Bronchial epithelial cell (primary cell): ENCODE data around the gene PITPNM3. TPM values are rescaled to one million over a fixed set of nuclear protein-coding genes. Genes with fewer than 3 reads are reported as not detected.

Experiments used
- DNase-seq: peaks from one replicate; pipeline ENCODE4 v3.0.0-alpha.2; 2010; ENCODE audit warnings: low read depth
- FAIRE-seq: peaks from 2 replicates; lab custom pipeline; 2011; peaks lifted over from hg19 to GRCh38; lab: Jason Lieb, UNC
- H3K27me3 ChIP-seq: 2 replicates; pipeline ENCODE4 v1.5.1; 2011; ENCODE audit warnings: low read length; ENCODE audit not compliant: control insufficient read depth, insufficient read depth
- H3K36me3 ChIP-seq: 2 replicates; pipeline ENCODE4 v1.5.1; 2011; ENCODE audit warnings: low read length; ENCODE audit not compliant: control insufficient read depth, insufficient read depth
- H3K4me3 ChIP-seq: 2 replicates; pipeline ENCODE4 v1.5.1; 2011; ENCODE audit warnings: mild to moderate bottlenecking, low read depth, low read length, control low read depth
- CTCF ChIP-seq: IDR thresholded peaks from 2 replicates; pipeline ENCODE4 v1.5.1; 2011; ENCODE audit warnings: mild to moderate bottlenecking, moderate library complexity, low read length, control low read depth, inconsistent platforms; ENCODE audit not compliant: insufficient read depth, severe bottlenecking
- total RNA-seq: library from RNA; depleted of rRNA; stranded (reverse); fragments of >200 nt; gene quantifications from 2 replicates; pipeline ENCODE4 v1.2.1, GENCODE V29; 2014

Gene PITPNM3
- total RNA-seq: 25.0 and 42.9 TPM in 2 replicates

DNA sequence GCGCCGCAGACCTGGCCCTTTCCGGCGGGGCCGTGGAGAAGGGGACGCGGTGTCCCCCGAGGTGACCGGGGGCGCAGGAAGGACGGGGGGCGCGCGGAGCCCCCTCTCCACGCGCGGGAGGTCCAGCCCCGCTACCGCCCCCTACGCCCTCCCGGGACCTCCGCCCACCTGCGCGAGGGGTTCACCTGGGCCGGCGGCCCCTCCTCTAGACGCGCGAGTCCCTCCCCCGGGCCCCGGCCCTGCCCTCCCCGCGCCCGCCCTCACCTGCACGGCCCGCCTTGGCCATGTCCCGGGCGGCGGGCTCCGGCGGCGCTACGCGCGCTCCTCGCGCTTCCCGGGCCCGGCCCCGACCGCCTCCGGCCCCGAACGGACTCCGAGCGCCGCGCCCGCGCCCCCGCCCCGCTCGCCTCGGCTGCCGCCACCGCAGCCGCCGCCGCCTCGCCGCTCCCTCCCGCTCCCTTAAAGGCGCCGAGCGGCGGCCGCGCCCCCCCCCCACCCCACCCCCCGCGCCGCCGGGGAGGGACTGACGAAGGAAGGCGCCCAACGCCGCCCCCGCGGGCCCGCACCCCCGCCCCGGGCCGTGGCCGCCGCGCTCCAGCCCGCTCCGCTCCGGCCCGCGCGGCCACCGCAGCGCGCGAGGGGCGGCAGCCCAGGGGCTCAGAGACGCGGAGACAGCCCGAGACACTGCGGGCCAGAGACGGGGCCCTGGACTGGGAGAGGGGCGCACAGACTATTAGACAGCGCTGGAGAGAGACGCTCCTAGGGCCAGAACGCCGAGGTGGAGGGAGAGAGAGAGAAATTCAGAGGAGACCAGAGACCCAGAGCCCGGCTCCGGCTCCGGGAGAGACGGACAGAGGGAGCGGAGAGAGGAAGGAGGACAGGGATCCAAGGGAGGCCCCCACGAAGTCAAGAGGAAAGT lies at the start of gene PITPNM3:
PITPNM3 (minus strand) TSS at position 435 of the 919 bp plus-strand sequence; CDS start at position 286, 149 bp downstream.
- H3K36me3 ChIP-seq: no peaks in the 10 kb centered on the region
- H3K27me3 ChIP-seq: no peaks in the 10 kb centered on the region
- FAIRE-seq (no peak), DNase-seq (no peak)
- no peak for TF ChIP-seq CTCF
- H3K4me3 ChIP-seq: peak within 1 kb of the TSS; percentile 74

DNA sequence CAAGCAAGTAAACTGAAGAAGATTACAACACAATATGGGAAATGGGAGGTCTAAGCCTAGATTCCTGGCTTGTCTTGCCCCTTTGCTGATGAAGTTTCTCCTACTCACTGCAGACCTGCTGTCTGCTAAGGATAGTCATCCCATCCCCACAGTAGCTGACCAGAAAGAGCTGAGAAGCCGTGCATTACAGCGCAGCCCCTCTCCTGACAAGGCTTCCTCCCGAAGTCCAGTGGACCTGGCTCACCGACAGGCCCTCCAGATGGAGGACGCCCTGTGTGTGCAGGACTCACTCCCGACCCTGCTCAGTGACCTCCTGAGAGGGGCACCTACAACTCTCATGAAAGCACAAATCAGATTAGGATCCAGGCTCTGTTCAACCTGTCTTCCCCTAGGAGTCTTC lies 48.8 kb upstream of the PITPNM3 start:
- TF ChIP-seq CTCF: no peak
- H3K36me3 ChIP-seq: peaks cover 4% of the 10 kb centered on the region
- FAIRE-seq: no peak

GRCh38 chr17:6603744-6604325 lies 47.5 kb upstream of the PITPNM3 start:
- no peak for DNase-seq
- no peak for FAIRE-seq
- peaks cover 5% of the 10 kb centered on the region for H3K36me3 ChIP-seq
- no peak overlapping the region for H3K4me3 ChIP-seq
- no peak for TF ChIP-seq CTCF
- no peaks in the 10 kb centered on the region for H3K27me3 ChIP-seq

More for the DNA sequence above, 48.8 kb upstream of the PITPNM3 start:
- Histone ChIP-seq H3K4me3 (no peak overlapping the region), H3K27me3 (no peaks in the 10 kb centered on the region)
- no peak for DNase-seq

DNA sequence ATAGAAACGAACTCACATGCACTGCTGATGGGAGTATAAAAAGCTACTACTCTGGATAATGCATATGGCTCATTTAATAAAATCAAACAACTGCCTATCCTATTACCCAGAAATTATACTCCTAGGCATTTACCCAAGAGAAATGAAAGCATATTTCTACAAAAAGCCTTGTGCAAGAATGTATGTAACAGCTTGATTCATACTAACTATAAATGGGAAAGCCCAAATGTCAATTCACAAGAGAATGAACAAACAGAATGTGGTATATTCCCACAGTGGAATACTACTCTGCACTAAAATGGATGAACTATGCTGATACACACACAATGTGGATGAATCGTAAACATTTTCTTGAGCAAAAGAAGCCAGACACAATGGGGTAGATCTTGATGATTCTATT lies 45.8 kb upstream of the PITPNM3 start:
- H3K27me3 ChIP-seq: no peaks in the 10 kb centered on the region
- no peak for FAIRE-seq
- no peak overlapping the region for H3K4me3 ChIP-seq
- H3K36me3 ChIP-seq: peaks cover 5% of the 10 kb centered on the region
- no peak for DNase-seq
- no peak for TF ChIP-seq CTCF

GRCh38 chr17:6599364-6599763 lies 43.0 kb upstream of the PITPNM3 start:
- FAIRE-seq: no peak
- H3K4me3 ChIP-seq: no peak overlapping the region
- no peak for TF ChIP-seq CTCF
- peaks cover 7% of the 10 kb centered on the region for H3K36me3 ChIP-seq
- no peaks in the 10 kb centered on the region for H3K27me3 ChIP-seq
- no peak for DNase-seq
